Mesothelial cell of epicardium (in vitro differentiated cells): Measurements from ENCODE around the gene RSL24D1. TPM values are rescaled to one million over a fixed set of nuclear protein-coding genes. Genes with fewer than 3 reads are reported as not detected.
A peak's percentile ranks its signal among the peaks of the same experiment; 100 is the strongest.

Experiments
- DNase-seq, 2 experiments: peaks; one replicate each; pipeline ENCODE4 v3.0.0; 2021; ENCODE audit warnings: low spot score in 2 of 2; ENCODE audit not compliant: unreplicated experiment in 2 of 2
- H3K27ac Mint-ChIP-seq: 2 replicates; pipeline ENCODE4 v1.8.0; 2021; ENCODE audit warnings: mixed read lengths
- H3K27me3 Mint-ChIP-seq: 2 replicates; pipeline ENCODE4 v1.8.0; 2021; ENCODE audit warnings: low read depth, mixed read lengths
- H3K36me3 Mint-ChIP-seq: 2 replicates; pipeline ENCODE4 v1.8.0; 2021; ENCODE audit warnings: mixed read lengths
- H3K4me1 Mint-ChIP-seq: 2 replicates; pipeline ENCODE4 v1.8.0; 2021; ENCODE audit warnings: mixed read lengths
- H3K4me3 Mint-ChIP-seq: 2 replicates; pipeline ENCODE4 v1.8.0; 2021; ENCODE audit warnings: mild to moderate bottlenecking, moderate library complexity, mixed read lengths
- H3K9me3 Mint-ChIP-seq: 2 replicates; pipeline ENCODE4 v1.8.0; 2021; ENCODE audit warnings: mixed read lengths
- total RNA-seq: library from RNA; stranded (reverse); gene quantifications from 3 replicates; pipeline ENCODE4 v1.2.1, GENCODE V29; 2021
- TF ChIP-seq, protein P1 (sequence below): fragments of 200-600 bp; sonication (generic); IDR thresholded peaks from one replicate; pipeline ENCODE4 v1.5.0; 2021; ENCODE audit warnings: antibody characterized with exemption; ENCODE audit not compliant: unreplicated experiment

RSL24D1 gene
- total RNA-seq, 1 donor from 2014 or later = 78.8 TPM

DNA sequence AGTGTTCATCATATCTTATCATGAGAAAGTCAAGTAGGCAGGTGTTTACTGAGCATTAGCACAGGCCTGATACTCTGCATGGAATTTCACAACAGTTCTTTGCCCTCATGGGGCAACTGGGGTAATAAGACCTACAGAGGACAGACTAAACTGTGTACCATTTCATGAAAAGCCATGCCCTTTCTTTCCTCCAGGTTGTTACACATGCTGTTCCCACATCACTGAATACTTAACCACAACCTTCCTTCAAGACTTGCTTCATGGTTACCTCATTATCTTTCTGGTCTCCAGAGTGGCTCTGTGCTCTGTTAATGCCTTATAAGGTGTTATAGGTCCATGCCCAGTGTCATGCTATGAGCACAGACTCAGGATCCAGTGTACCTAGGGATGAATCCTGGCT lies 28.2 kb upstream of the RSL24D1 start:
- Mint-ChIP-seq H3K27me3 (no peaks in the 10 kb centered on the region), H3K36me3 (peaks cover 3% of the 10 kb centered on the region), H3K4me3 (no peak overlapping the region), H3K4me1 (peaks cover 11% of the 10 kb centered on the region), H3K9me3 (no peaks in the 10 kb centered on the region), H3K27ac (no peak overlapping the region)
- TF ChIP-seq, protein P1, sequence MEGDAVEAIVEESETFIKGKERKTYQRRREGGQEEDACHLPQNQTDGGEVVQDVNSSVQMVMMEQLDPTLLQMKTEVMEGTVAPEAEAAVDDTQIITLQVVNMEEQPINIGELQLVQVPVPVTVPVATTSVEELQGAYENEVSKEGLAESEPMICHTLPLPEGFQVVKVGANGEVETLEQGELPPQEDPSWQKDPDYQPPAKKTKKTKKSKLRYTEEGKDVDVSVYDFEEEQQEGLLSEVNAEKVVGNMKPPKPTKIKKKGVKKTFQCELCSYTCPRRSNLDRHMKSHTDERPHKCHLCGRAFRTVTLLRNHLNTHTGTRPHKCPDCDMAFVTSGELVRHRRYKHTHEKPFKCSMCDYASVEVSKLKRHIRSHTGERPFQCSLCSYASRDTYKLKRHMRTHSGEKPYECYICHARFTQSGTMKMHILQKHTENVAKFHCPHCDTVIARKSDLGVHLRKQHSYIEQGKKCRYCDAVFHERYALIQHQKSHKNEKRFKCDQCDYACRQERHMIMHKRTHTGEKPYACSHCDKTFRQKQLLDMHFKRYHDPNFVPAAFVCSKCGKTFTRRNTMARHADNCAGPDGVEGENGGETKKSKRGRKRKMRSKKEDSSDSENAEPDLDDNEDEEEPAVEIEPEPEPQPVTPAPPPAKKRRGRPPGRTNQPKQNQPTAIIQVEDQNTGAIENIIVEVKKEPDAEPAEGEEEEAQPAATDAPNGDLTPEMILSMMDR = no peak
- DNase-seq = no peak

DNA sequence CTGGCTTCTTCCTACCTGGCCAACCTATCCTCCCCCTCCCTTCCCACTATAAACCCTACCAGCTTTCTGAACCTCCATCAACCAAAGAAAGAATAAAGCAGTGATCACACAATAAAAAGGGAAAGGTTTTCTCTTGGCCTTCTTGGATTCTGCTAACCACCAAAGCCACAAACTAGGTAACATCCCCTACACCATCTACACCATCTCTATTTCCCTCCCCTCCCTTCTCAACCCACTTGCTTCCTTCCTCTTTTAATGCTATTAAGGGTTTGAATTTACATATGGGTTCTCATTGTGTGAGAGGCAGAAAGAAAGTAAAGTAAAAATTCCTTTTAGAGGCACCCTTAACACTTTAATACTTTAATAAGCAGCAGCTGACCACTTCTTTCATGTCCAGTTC lies 25.8 kb upstream of the RSL24D1 start:
- H3K4me1 Mint-ChIP-seq = peaks cover 11% of the 10 kb centered on the region
- H3K4me3 Mint-ChIP-seq = no peak overlapping the region
- TF ChIP-seq, protein P1 = no peak
- H3K9me3 Mint-ChIP-seq = no peaks in the 10 kb centered on the region
- H3K27me3 Mint-ChIP-seq = no peaks in the 10 kb centered on the region
- peaks cover 6% of the 10 kb centered on the region for H3K36me3 Mint-ChIP-seq
- DNase-seq = no peak
- peak overlapping the region; percentile 45 for H3K27ac Mint-ChIP-seq

DNA sequence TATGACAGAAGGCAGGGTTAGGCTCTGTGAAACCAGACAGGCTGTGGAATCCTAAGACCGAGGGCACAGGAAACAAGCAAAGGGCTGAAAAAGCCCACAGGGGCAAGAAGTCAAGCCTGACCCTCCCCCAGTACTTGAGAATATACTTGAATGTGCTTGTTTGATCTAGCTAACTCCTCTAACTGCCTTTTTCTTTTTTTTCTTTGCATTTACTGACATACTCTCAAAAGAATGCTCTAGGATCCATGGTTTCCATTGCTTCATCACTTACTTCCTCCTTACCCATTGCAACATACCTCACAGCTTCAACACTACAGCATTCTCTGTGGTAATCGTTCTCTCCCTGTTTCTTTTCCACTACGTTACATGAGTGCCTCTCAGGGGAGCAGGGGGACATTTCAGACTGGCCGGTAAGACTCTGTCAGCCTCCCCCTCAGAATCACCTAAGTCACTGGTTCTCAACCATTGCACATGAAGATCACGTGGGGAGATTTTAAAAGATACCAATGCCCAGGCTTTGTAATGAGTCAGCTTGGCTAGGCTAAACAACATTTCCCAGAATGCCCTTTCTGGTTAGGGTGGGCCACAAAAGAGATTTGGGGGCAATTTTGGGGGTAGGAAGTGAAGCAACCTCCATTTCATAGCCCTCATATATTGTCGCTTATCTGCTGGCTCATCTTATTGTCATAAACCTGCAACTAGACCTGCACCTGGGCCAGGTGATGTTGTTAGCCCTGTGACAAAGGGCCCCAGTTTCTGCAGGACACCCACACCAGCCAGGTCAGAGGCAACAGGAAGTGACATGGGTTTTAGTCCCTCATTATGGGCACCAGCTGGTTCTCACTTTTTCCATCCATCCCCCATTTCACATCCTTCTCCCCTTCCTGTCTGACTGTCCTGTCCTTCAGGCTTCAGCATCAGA lies 24.6 kb upstream of the RSL24D1 start:
- no peaks in the 10 kb centered on the region for H3K27me3 Mint-ChIP-seq

DNA sequence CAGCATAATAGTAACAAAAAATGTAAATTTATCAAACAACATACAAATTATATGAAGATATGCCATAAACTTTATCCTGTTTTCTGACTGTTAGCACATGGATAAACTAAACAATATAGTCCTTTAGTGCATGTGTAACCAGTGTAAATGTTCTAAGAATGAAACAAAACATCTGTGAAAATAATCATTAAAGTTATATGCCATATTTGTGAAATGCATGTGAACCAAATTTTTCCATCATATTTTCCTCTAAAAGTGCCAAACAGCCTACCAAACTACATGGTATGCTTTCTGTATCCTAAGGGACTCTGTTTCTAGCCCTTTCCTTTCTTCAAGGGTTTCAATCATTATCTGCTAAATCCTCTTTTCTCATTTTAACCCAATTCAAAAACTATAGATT lies 23.9 kb upstream of the RSL24D1 start:
- Mint-ChIP-seq H3K36me3 (peaks cover 3% of the 10 kb centered on the region), H3K4me3 (no peak overlapping the region), H3K4me1 (peaks cover 11% of the 10 kb centered on the region), H3K9me3 (no peaks in the 10 kb centered on the region), H3K27me3 (no peaks in the 10 kb centered on the region), H3K27ac (peak overlapping the region; percentile 77)
- DNase-seq = no peak
- TF ChIP-seq, protein P1 = no peak

More for the DNA sequence above, 24.6 kb upstream of the RSL24D1 start:
- peak overlapping the region; percentile 77 for H3K27ac Mint-ChIP-seq
- no peak for DNase-seq
- H3K9me3 Mint-ChIP-seq = no peaks in the 10 kb centered on the region
- H3K4me3 Mint-ChIP-seq = no peak overlapping the region
- peaks cover 3% of the 10 kb centered on the region for H3K36me3 Mint-ChIP-seq
- TF ChIP-seq, protein P1 = no peak
- peaks cover 11% of the 10 kb centered on the region for H3K4me1 Mint-ChIP-seq

DNA sequence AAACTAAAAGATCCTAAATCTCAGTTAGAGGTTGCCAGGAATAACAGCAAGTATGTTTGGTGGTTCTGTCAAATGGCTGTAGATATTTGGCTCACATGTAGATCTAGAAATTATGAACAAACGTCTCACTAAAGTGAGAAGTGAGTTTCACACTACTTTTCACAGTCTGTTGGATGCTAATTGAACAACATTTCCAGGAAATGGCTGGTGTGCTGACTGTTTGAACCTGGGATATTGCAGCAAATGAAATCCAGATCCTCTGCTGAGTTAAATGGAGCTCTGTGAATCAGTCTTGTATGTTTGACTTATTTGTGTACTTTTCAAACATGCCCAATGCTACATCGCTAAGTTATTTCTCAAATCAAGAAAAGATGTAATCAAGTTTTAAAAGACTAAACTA lies 21.3 kb upstream of the RSL24D1 start:
- H3K27me3 Mint-ChIP-seq = no peaks in the 10 kb centered on the region
- no peaks in the 10 kb centered on the region for H3K9me3 Mint-ChIP-seq
- peaks cover 3% of the 10 kb centered on the region for H3K36me3 Mint-ChIP-seq
- TF ChIP-seq, protein P1 = no peak
- H3K4me1 Mint-ChIP-seq = peaks cover 11% of the 10 kb centered on the region
- no peak overlapping the region for H3K4me3 Mint-ChIP-seq
- H3K27ac Mint-ChIP-seq = peak overlapping the region; percentile 11
- no peak for DNase-seq
